Panc1 (cell line): ENCODE data around the gene SAFB2.

Experiments
- CTCF ChIP-seq: fragments of 450-650 bp; IDR thresholded peaks from 2 replicates; pipeline ENCODE4 v1.5.1; 2017; ENCODE audit warnings: mild to moderate bottlenecking
- POLR2AphosphoS5 ChIP-seq: IDR thresholded peaks from 2 replicates; pipeline ENCODE4 v1.6.1; 2012; ENCODE audit warnings: mild to moderate bottlenecking, low read depth, low read length, moderate library complexity

DNA sequence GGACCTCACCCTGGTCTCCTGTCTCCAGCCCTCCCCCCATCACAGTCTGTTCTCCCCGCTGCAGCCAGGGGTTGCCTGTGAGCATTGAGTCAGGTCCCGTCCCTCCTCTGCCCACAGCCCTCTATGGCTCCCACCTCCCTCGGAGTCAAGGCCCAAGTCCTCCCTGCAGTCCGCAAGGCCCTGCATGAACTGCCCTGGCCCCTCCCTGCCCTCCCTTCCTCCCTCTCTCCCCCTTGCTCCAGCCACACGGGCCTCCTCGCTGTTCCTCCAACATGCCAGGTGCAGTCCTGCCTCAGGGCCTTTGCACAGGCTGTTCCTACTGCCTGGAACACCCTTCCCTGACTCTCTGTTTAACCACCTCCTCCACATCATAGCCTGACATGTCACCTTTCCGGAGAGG is 57.6 kb downstream of the SAFB2 start:
- TF ChIP-seq CTCF (no peak), POLR2AphosphoS5 (no peak)
